ENCODE data around the gene DCT.

DNA sequence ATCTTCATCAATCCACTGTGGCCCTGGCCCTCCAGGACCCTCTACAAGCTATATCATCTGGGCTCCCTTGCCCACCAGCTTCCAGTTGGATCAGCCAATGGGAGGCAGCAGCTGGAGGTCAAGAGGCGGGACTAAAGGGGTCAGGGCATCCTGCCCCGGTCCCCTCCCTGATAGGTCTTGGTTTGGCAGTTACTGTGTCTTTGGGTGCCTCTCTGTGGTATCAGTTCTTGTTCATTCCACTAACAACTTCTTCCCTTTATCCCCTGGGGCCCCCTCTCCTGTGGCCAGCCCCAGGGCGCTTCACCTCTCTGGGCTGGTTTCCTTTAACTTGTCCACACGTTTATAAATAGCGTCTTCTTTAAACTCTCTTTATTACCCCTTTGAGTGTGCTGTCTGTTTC is 83.6 kb downstream of the DCT start:
- TF ChIP-seq CTCF (IDR thresholded peaks at IDR 0.05; ENCODE audit: low read length) (no peak), EZH2 (optimal IDR thresholded peaks at IDR 0.05; ENCODE audit: low read depth, low read length) (no peak), EZH2phosphoT487 (IDR thresholded peaks at IDR 0.05; ENCODE audit: low read length) (no peak)
